HAP-1 (cell line): ENCODE data around the gene CDH1.
"Not testable (repeated sequence)": the region's sequence is repeated elsewhere in the genome, so short reads cannot be mapped to it uniquely, and the experiment has no call there.

Source experiments
- DNase-seq, 2 experiments: peaks; one replicate each; pipeline ENCODE4 v3.0.0-alpha.2; 2016 to 2020; ENCODE audit warnings: low spot score in 2 of 2
- H3K27me3 ChIP-seq: fragments of 250-450 bp; sonication (Bioruptor Pico); 2 replicates; pipeline ENCODE4 v1.5.1; 2020; ENCODE audit warnings: low read depth, mild to moderate bottlenecking, moderate library complexity
- H3K36me3 ChIP-seq: fragments of 250-450 bp; sonication (Bioruptor Pico); replicated peaks from 2 replicates; pipeline ENCODE4 v1.5.1; 2020; ENCODE audit warnings: mild to moderate bottlenecking
- H3K4me1 ChIP-seq: fragments of 250-450 bp; sonication (Bioruptor Pico); 2 replicates; pipeline ENCODE4 v1.5.1; 2020; ENCODE audit warnings: mild to moderate bottlenecking
- H3K4me3 ChIP-seq: fragments of 250-450 bp; sonication (Bioruptor Pico); 2 replicates; pipeline ENCODE4 v1.5.1; 2020; ENCODE audit warnings: mild to moderate bottlenecking, moderate library complexity
- H3K9me3 ChIP-seq: fragments of 250-450 bp; sonication (Bioruptor Pico); 2 replicates; pipeline ENCODE4 v1.5.1; 2020; ENCODE audit warnings: mild to moderate bottlenecking, moderate library complexity
- in situ Hi-C: fragments of 300-500 bp; cut with MboI; formaldehyde crosslinking; loops from 3 replicates; pipeline ENCODE4 v1.14.3; 2020; ENCODE audit warnings: low sequenced_read_pairs, inconsistent platforms, mixed read lengths

CDH1 gene

DNA sequence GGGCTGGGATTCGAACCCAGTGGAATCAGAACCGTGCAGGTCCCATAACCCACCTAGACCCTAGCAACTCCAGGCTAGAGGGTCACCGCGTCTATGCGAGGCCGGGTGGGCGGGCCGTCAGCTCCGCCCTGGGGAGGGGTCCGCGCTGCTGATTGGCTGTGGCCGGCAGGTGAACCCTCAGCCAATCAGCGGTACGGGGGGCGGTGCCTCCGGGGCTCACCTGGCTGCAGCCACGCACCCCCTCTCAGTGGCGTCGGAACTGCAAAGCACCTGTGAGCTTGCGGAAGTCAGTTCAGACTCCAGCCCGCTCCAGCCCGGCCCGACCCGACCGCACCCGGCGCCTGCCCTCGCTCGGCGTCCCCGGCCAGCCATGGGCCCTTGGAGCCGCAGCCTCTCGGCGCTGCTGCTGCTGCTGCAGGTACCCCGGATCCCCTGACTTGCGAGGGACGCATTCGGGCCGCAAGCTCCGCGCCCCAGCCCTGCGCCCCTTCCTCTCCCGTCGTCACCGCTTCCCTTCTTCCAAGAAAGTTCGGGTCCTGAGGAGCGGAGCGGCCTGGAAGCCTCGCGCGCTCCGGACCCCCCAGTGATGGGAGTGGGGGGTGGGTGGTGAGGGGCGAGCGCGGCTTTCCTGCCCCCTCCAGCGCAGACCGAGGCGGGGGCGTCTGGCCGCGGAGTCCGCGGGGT lies at the start of gene CDH1:
CDH1 (plus strand) TSS at position 247 of the 684 bp plus-strand sequence; CDS start at position 371, 124 bp downstream.
- H3K9me3 ChIP-seq, result no peaks in the 10 kb centered on the region
- no peak for DNase-seq
- H3K4me3 ChIP-seq, result no peak within 1 kb of the TSS
- in situ Hi-C loops, result no loop called here
- H3K4me1 ChIP-seq, result peaks cover 8% of the 10 kb centered on the region
- no peaks in the 10 kb centered on the region for H3K36me3 ChIP-seq
- H3K27me3 ChIP-seq, result no peaks in the 10 kb centered on the region

DNA sequence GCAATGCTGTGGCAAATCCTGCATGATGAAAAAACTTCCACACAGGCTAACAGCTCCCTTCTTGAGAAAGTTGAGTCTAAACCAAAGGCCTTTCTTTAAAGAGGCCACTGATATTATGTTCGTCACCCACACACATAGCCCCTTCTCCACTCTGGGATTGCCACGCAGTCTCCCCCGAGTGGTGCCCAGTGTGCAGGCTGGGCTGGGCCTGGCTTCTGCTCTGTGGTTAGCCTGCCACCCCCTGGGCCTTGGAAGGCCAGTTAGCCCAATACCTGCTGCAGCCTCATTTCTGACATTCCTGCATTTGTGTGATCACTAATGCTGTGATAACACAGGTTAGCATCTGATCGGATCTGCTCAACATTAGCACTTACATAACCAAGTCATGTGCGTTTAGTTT lies 47.2 kb upstream of the CDH1 start:
- no peak for DNase-seq
- in situ Hi-C loops, result no loop called here
- no peaks in the 10 kb centered on the region for H3K9me3 ChIP-seq
- no peak overlapping the region for H3K4me3 ChIP-seq
- H3K4me1 ChIP-seq, result no peaks in the 10 kb centered on the region
- no peaks in the 10 kb centered on the region for H3K27me3 ChIP-seq
- H3K36me3 ChIP-seq, result no peaks in the 10 kb centered on the region

DNA sequence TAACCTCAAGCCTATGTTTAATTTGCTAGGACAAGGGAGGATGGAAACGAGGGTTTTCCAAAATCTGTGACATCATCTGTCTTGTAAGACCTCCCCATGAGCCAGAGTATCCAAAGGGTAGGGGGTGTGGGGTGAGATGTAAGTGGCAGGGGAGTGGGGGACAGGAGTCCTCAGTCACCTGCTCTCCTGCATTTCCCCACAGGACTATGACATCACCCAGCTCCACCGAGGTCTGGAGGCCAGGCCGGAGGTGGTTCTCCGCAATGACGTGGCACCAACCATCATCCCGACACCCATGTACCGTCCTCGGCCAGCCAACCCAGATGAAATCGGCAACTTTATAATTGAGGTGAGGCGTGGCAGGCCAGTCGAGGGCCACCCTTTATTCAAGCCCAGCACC lies 41.5 kb upstream of the CDH1 start:
- in situ Hi-C loops, result no loop called here
- Histone ChIP-seq H3K36me3 (no peaks in the 10 kb centered on the region), H3K4me3 (no peak overlapping the region), H3K9me3 (no peaks in the 10 kb centered on the region), H3K4me1 (no peaks in the 10 kb centered on the region), H3K27me3 (no peaks in the 10 kb centered on the region)
- DNase-seq, result no peak

DNA sequence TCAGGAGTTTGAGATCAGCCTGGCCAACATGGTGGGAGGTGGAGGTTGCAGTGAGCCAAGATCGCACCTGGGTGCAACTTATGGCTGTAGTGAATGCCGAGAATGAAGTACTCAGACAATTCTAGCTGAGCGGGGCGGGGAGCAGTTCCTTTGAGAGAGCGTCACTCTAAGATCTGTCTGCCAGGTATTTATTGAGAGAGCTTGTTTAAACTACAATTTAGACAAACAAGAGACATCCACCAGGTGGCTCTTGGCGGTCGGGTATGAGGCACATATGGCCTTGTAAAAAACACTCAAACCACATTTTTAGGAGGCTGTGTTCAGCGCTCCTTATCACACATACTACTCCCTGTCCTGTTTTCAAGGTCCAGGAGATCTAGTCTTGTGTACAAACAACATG lies 40.6 kb upstream of the CDH1 start:
- Histone ChIP-seq H3K36me3 (no peaks in the 10 kb centered on the region), H3K9me3 (no peaks in the 10 kb centered on the region), H3K27me3 (no peaks in the 10 kb centered on the region), H3K4me1 (no peaks in the 10 kb centered on the region), H3K4me3 (no peak overlapping the region)
- in situ Hi-C loops, result no loop called here
- no peak for DNase-seq

DNA sequence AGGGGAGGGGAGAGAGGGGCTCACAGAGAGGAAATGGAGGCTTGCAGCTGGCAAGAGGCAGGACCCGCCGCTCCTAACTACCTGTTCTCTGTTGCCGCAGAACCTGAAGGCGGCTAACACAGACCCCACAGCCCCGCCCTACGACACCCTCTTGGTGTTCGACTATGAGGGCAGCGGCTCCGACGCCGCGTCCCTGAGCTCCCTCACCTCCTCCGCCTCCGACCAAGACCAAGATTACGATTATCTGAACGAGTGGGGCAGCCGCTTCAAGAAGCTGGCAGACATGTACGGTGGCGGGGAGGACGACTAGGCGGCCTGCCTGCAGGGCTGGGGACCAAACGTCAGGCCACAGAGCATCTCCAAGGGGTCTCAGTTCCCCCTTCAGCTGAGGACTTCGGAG lies 39.0 kb upstream of the CDH1 start:
- Histone ChIP-seq H3K27me3 (no peaks in the 10 kb centered on the region), H3K4me1 (no peaks in the 10 kb centered on the region), H3K36me3 (no peaks in the 10 kb centered on the region), H3K4me3 (no peak overlapping the region), H3K9me3 (no peaks in the 10 kb centered on the region)
- in situ Hi-C loops, result no loop called here
- DNase-seq, result no peak

DNA sequence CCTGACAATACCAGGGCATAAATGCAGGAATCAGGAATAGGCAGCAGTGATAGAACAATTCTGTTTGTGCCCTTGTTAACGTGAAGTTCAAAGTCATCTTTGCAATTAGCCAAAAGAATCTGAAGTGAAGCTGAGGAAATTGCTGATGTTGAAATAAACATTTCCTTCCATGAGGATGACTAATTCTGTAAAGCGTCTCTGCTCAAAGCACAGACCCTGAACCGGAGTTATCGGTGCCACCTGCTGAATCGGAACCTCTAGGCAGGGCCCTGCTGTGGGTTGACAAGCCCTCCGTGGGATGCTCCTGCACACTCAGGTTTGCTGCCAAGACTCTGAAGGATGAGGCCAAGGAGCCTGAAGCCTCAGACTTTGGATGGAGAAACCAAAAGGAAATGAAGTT lies 37.0 kb upstream of the CDH1 start:
- Histone ChIP-seq H3K4me1 (no peaks in the 10 kb centered on the region), H3K36me3 (no peaks in the 10 kb centered on the region), H3K4me3 (no peak overlapping the region), H3K9me3 (no peaks in the 10 kb centered on the region), H3K27me3 (no peaks in the 10 kb centered on the region)
- no peak for DNase-seq
- in situ Hi-C loops, result no loop called here

DNA sequence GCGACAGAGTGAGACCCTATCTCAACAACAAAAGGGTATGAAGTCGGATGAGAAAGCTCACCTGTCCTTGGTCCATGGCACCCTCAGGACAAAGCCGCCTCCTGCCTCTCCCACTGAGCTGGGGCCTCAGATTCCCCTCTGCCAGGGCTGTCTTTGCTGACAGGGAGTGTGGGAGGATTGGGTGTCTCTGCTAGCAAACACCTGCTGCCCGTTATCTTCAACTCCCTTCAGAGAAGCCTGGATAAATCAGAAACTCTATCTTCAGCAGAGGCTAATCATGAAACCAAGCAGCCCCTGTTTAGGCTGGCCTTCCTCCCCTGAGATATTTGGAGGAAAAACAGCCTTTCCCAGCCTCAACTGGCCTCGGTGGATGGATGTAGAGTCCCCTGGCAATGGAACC lies 36.3 kb upstream of the CDH1 start:
- DNase-seq, result no peak
- H3K4me1 ChIP-seq, result no peaks in the 10 kb centered on the region
- in situ Hi-C loops, result no loop called here
- no peaks in the 10 kb centered on the region for H3K36me3 ChIP-seq
- H3K4me3 ChIP-seq, result no peak overlapping the region
- no peaks in the 10 kb centered on the region for H3K9me3 ChIP-seq
- H3K27me3 ChIP-seq, result no peaks in the 10 kb centered on the region

DNA sequence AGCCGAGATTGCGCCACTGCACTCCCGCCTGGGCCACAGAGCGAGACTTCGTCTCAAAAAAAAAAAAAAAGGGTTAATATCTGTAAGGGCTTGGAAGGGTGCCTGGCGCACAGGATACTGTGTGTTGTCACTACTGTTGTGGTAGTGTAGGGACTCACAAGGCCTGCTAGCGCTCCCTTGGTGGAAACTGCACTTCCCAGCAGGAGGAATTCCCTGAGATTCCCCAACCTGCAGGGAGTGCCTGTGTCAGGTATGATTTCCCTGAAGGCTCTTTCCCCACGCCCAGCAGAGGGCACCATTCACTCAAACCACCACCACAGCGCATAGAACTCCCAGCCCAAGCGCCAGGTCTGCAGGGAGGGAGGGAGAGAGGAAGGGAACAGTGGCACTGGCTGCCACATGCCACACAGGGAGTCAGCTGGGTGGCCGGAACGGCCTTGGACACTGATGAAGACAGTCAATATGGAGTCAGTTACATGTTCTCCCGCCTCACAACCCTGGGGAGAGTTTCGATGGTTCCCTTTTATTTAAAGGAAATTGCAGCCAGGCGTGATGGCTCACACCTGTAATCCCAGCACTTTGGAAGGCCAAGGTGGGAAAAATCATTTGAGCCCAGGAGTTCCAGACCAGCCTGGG lies 32.7 kb upstream of the CDH1 start:
- Histone ChIP-seq H3K4me3 (no peak overlapping the region), H3K27me3 (no peaks in the 10 kb centered on the region), H3K9me3 (no peaks in the 10 kb centered on the region), H3K36me3 (no peaks in the 10 kb centered on the region), H3K4me1 (no peaks in the 10 kb centered on the region)
- in situ Hi-C loops, result no loop called here
- DNase-seq, result peak; percentile 59 to 89

DNA sequence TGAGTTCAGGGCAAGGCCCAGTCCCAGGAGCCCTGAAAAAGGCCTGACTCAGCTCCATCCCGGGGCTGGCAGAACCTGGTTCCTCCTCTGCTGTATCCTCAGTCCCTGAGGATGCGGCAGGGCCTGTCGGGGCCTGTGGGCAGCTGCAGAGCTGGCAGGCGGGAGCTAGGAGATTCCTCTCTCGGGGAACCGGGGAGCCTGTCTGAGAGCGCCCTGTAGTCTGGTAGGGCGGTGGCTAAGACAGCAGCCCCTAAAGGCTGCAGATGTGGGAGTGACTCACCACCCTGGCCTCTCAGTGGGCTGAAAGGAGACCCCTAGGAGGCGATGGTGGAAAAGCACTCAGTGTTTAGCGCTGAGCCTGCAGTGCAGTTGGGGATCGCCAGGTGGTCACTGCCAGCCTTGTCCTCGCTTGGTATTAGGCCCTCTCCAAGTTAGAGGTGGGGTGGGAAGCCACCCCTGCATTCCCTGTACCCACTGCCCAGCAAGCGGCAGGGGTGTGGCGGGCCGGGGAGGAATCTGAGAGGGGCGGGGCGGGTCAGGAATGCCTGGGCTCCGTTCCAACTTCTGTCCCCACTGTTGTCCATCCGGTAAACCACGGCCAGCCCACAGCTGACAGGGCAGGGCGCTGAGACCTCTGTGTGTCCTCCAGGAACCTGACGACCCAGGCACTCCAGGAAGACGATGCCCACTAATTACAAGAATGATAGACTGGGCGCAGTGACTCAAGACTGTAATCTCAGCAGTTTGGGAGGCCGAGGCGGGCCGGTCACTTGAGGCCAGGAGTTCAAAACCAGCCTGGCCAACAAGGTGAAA lies 29.5 kb upstream of the CDH1 start:
- no peaks in the 10 kb centered on the region for H3K36me3 ChIP-seq
- H3K4me3 ChIP-seq, result no peak overlapping the region
- H3K27me3 ChIP-seq, result no peaks in the 10 kb centered on the region
- no peaks in the 10 kb centered on the region for H3K9me3 ChIP-seq
- in situ Hi-C loops, result loop anchor here (5.0 kb wide), 1 partner anchor 405 kb away; no protein-coding TSS in a partner anchor
- peak in 1 of 2 experiments; percentile 67 for DNase-seq
- H3K4me1 ChIP-seq, result no peaks in the 10 kb centered on the region

DNA sequence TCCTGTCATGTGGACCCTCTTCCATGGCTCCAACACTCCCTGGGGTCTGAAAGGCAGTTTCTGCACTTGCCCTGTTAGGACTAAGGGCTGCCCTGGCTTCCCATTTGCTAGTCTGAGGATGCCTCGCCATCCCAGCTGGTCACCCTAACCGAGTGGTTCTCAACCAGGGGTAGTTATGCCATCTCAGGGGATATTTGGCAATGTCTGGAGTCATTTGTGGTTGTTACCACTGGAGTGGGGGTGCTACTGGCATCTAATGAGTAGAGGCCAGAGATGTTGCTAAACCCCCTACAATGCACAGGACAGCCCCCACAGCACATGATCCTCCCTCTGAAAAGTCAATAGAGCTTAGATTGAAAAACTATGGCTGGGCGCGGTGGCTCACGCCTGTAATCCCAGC lies 26.9 kb upstream of the CDH1 start:
- Histone ChIP-seq H3K4me1 (no peaks in the 10 kb centered on the region), H3K9me3 (no peaks in the 10 kb centered on the region), H3K27me3 (no peaks in the 10 kb centered on the region), H3K36me3 (no peaks in the 10 kb centered on the region), H3K4me3 (no peak overlapping the region)
- in situ Hi-C loops, result no loop called here
- no peak for DNase-seq

DNA sequence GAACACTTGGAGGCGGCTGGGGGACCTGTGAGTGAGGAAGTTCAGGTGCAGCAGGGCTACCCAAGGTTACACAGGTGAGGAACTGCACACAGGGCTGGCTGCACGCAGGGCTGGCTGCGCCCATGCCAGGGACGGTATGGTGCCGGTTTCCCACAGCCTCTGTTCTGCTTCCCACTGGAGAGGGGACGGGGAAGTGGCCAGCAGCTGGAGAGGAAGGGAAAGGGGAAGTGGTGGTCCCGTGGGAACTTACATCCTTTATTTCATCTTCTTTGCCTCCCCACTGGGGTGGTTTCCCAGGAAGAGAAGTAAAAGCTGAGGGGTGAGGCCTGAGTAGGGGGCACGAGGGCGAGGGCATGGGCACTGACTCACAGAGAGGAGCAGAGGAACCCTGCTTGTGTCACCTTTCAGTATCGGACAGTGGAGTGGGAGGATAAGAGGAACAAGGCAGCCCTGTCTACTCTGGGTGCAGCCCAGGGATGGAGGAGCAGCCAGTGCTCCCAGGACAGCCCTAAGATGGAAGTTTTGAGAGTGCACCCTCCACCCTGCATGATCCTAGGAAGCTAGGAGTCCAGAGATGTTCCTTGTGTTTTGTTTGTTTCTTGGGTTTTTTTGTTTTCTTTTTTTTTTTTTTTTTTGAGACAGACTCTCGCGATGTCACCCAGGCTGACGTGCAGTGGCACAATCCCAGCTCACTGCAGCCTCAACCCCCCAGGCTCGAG lies 25.5 kb upstream of the CDH1 start:
- H3K36me3 ChIP-seq, result no peaks in the 10 kb centered on the region
- no peaks in the 10 kb centered on the region for H3K27me3 ChIP-seq
- no peak for DNase-seq
- no peaks in the 10 kb centered on the region for H3K4me1 ChIP-seq
- H3K9me3 ChIP-seq, result no peaks in the 10 kb centered on the region
- H3K4me3 ChIP-seq, result no peak overlapping the region
- in situ Hi-C loops, result no loop called here

DNA sequence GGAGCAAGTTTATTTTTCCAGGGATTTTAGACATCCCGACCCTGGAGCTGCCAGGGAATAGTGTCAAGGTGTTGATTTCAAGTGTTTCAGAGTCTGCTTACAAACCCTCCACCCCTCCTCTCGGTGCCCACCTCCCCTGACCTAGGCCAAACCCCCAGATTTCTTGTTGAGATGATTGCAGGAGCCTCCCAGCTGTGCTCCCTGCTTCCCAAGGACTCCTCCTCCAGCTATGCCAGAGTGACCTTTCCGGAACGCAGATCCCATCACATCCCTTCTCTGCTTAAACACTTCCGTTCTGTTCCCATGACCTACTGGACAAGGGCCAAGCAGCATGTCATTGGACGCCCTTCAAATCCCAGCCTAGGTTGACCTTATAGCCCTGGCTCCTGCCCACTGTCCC lies 23.7 kb upstream of the CDH1 start:
- H3K27me3 ChIP-seq, result no peaks in the 10 kb centered on the region
- no peak overlapping the region for H3K4me3 ChIP-seq
- H3K9me3 ChIP-seq, result no peaks in the 10 kb centered on the region
- in situ Hi-C loops, result no loop called here
- H3K36me3 ChIP-seq, result no peaks in the 10 kb centered on the region
- DNase-seq, result no peak
- no peaks in the 10 kb centered on the region for H3K4me1 ChIP-seq

DNA sequence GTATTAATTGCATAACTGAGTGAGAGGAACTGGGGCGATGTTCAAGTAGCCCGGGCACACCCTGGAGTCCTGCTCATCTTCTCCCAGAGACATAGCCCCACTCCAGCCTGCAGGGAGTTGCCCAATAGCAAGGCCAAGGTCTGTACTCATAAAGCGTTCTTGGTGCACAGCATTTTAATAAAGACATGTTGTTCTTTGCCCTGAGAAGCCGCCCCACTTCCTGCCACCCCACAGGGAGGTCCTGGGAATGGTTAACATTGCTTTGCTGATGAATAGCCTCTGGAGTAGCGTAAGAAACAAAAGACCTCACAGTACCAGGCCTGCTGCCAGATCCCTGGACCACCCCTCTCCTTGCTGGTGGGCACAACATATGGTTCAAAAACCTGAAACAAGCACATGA lies 21.6 kb upstream of the CDH1 start:
- H3K36me3 ChIP-seq, result no peaks in the 10 kb centered on the region
- DNase-seq, result no peak
- no peaks in the 10 kb centered on the region for H3K27me3 ChIP-seq
- H3K9me3 ChIP-seq, result no peaks in the 10 kb centered on the region
- no peaks in the 10 kb centered on the region for H3K4me1 ChIP-seq
- no peak overlapping the region for H3K4me3 ChIP-seq
- in situ Hi-C loops, result no loop called here

DNA sequence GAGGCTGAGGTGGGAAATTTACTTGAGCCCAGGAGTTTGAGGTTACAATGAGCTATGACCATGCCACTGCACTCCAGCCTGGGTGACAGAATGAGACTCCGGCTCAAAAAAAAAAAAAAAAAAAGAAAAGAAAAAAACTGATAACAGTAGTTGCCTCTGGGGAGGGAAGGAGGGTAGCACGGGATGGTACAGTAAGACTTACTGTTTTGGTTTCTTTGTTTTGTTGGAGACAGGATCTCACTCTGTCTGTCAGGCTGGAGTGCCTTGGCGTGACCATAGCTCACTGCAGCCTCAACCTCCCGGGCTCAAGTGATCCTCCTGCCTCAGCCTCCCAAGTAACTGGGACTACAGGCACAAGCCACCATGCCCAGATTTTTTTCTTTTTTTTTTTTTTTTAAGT lies 20.6 kb upstream of the CDH1 start:
- in situ Hi-C loops, H3K36me3 ChIP-seq, H3K4me3 ChIP-seq, H3K27me3 ChIP-seq, H3K4me1 ChIP-seq, H3K9me3 ChIP-seq, DNase-seq: not testable (repeated sequence)
